ENCODE data around the gene MYO5B. TPM values are rescaled to one million over a fixed set of nuclear protein-coding genes. Genes with fewer than 3 reads are reported as not detected.

MYO5B gene
- total and polyA plus RNA-seq, 9 of the 15 experiments (the other 6 are each of a cell fraction or from before 2014, with no cell fraction given): 0.07 to 0.42 (median 0.28) TPM

DNA sequence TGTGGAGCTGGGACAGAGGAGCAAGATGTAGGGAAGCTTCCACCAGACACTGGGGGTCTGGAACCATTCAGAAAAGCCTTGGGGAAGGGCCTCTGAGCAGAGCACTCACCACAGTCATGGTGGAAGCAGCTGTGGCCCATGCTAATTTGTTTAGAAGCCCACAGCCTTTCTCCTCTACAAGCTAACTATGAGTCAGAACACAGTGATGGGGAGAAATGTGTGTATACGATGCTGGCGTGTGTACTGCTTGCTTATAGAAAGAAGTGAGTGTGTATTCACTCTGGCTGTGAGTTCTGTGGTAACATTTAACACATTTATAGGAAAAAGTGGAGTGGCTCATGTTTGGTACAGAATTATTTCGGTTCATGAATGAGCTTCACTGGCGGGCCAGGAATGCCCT, 224.6 kb downstream of the MYO5B start:
- H2AFZ ChIP-seq (ENCODE audit: low read depth, low read length): no peak overlapping the region
- no peaks in the 10 kb centered on the region for H3K79me2 ChIP-seq (ENCODE audit: control insufficient read depth, insufficient read depth, low read length)
- WGBS (ENCODE audit: insufficient coverage, low coverage, missing lambda C conversion rate): 8% methylated on average over 4 of the region's 4 CpGs
- no peaks in the 10 kb centered on the region for H4K20me1 ChIP-seq (replicated peaks; ENCODE audit: control insufficient read depth, insufficient read depth, low read length)
- ATAC-seq (no peak), FAIRE-seq (no peak), DNase-seq (ENCODE audit: extremely low read depth in 1 of 4, low spot score in 3 of 4) (no peak)
- intact Hi-C loops (cut with micrococcal nuclease) (no loop called here), in situ Hi-C loops (cut with MboI) (no loop called here)
- H3K4me1 ChIP-seq (replicated peaks in 1 of 2; ENCODE audit: control insufficient read depth in 2 of 2, insufficient read depth in 2 of 2, low read length in 2 of 2): no peaks in the 10 kb centered on the region
- H3K9me1 ChIP-seq (ENCODE audit: control insufficient read depth, insufficient read depth, low read length): no peaks in the 10 kb centered on the region
- no TSS peak for BruUV-seq (replicated peaks)
- no peak overlapping the region for H3K27ac ChIP-seq (ENCODE audit: extremely low read depth, low read depth, low read length)
- H3K4me2 ChIP-seq (ENCODE audit: insufficient read depth, low read length): no peak overlapping the region
- no peak for TF ChIP-seq TSHZ1 (CRISPR knock-in tag; IDR thresholded peaks at IDR 0.05)
- CTCF ChIA-PET (ENCODE audit: low intra/inter-chr PET ratio): no interaction called here
- no peak overlapping the region for H3K9ac ChIP-seq (ENCODE audit: insufficient read depth in 1 of 2, low read depth in 2 of 2, low read length in 2 of 2)
- no peak overlapping the region for H3K4me3 ChIP-seq
- H3K9me3 ChIP-seq (replicated peaks; ENCODE audit: control insufficient read depth, insufficient read depth, low read depth, low read length): no peaks in the 10 kb centered on the region
- no peaks in the 10 kb centered on the region for H3K36me3 ChIP-seq (ENCODE audit: control insufficient read depth, insufficient read depth, low read length)
- H3K27me3 ChIP-seq (ENCODE audit: control insufficient read depth in 2 of 2, insufficient read depth in 2 of 2, low read length in 2 of 2): no peaks in the 10 kb centered on the region; a peak in 1 of 5 replicates
- POLR2A ChIA-PET: no interaction called here
